ENCODE data around the gene LYZL1.
"Not testable (repeated sequence)": the region's sequence is repeated elsewhere in the genome, so short reads cannot be mapped to it uniquely, and the experiment has no call there.

Gene LYZL1

GRCh38 chr10:29308142-29308541 is 19.3 kb downstream of the LYZL1 start:
- DNase-seq (ENCODE audit: low read depth) = not testable (repeated sequence)

- no peak for DNase-seq (ENCODE audit: low read depth)
These were observed 20.6 kb downstream of the LYZL1 start for GRCh38 chr10:29309465-29309864.

GRCh38 chr10:29310463-29310862 is 21.6 kb downstream of the LYZL1 start:
- not testable (repeated sequence) for DNase-seq (ENCODE audit: low read depth)

DNA sequence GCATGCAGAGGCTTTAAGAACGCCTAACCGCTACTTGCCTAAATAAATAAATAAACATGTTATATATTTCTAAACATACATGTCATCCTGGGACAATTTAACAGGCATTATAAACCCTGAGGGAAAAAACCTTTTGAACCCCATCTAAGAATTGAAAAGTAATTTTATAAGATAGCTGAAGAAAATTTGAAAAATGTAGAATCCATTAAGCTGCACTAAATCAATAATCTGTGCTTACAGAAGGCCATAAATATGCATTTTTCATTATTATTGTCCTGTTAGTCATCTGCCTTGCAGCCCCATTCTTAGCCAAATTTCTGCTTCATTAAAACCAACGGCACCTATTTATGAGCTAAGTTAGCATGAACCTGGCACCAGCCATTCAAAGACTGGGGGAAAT is 24.2 kb downstream of the LYZL1 start:
- no peak for DNase-seq (ENCODE audit: low read depth)

DNA sequence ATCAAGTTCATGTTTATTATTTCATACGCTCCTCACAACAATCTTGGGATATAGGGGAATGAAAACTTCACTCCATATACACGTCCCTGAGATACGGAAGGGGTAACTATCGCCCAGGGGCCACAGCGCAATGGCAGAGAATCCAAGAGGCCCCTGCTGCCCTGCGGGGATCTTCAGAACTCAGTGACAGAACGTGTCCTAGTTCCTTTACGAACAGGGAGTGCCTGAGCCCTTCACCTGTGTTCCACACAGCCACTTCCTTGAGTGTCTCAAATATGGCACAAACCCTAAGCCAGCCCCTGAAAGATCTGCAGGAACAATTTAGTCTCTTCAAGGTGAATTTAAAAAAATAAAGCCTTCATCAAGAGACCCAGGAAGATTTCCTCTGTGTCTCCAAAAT is 25.9 kb downstream of the LYZL1 start:
- DNase-seq (ENCODE audit: low read depth) = no peak

GRCh38 chr10:29315814-29316213 is 26.9 kb downstream of the LYZL1 start:
- DNase-seq (ENCODE audit: low read depth) = no peak

GRCh38 chr10:29316308-29317026 is 27.6 kb downstream of the LYZL1 start:
- DNase-seq (ENCODE audit: low read depth) = no peak

- no peak for DNase-seq (ENCODE audit: low read depth)
These were observed 28.2 kb downstream of the LYZL1 start for GRCh38 chr10:29317027-29317420.

DNA sequence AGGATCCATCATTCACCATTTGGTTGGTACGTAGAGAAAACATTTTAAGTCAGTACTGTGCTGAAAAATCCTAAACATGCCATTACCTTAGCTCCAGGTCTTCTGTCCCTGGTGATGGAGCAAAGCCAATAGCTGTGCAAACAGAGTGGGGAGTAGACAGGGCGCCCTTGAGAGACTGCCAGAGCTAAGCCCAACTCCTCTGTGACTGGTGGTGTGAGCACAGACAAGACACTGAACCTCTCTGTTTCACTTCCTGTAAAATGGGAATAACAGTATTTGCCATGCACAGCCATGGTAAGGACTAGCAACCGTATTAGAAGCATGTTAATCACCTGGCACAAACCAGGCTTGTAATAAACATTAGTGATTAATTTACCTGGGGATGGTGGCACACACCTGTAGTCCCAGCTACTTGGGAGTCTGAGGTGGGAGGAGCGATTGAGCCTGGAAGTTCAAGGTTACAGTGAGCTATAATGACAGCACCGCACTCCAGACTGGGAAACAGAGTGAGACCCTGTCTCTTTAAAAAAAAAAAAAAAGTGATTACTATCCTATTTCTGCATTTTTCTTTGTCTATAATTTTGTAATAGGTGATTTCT is 28.7 kb downstream of the LYZL1 start:
- DNase-seq (ENCODE audit: low read depth) = no peak

DNA sequence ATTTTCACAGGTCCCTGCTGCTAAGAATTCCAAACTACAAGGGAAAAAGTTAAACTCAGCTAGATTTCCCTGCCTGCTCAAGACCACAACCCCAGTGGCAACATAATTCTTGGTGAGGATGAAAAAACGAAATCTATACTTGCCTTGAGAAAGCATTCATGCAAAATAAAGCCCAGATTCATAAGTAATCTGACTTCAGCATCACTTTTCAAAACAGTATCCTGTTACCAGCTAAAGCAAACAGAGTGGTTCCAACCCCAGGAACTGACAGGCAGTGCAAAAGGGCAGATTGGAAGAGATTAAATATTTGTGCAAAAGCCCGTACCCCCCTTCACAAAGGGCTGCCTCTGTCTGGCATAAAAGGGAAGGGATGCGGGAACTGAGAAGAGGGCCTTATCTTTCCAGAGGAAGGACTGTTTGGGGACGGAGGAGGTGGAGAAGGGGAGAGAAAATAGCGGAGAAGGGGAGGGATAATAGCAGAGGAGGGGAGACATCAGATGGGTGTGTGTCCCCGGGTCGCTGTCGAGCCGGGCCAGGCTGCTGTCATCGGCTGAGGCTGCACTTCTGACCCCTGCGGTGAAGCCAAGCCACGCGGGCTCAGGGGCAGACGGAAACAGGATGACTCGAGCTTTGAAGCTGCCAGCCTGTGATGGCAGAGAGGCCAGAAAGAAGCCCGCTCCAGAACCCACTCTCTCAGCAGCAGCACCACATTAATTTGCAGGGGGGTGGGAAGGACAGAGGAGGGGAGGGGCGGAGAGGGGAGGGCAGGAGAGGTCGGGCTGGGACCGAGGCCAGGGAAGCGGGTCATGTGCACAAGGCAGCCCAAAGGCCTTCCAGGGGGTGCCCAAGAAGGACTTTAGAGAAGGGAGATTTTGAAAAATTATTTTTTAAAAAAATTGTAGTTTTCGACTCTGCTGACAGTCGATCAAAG is 29.5 kb downstream of the LYZL1 start:
- DNase-seq (ENCODE audit: low read depth) = not testable (repeated sequence)

- DNase-seq (ENCODE audit: low read depth) = no peak
These were observed 30.4 kb downstream of the LYZL1 start for GRCh38 chr10:29319205-29319781.

GRCh38 chr10:29320680-29321121 is 31.8 kb downstream of the LYZL1 start:
- DNase-seq (ENCODE audit: low read depth) = not testable (repeated sequence)

- no peak for DNase-seq (ENCODE audit: low read depth)
These were observed 32.8 kb downstream of the LYZL1 start for GRCh38 chr10:29321656-29322055.

GRCh38 chr10:29322918-29323317 is 34.0 kb downstream of the LYZL1 start:
- no peak for DNase-seq (ENCODE audit: low read depth)

GRCh38 chr10:29323367-29323766 is 34.5 kb downstream of the LYZL1 start:
- DNase-seq (ENCODE audit: low read depth) = no peak

DNA sequence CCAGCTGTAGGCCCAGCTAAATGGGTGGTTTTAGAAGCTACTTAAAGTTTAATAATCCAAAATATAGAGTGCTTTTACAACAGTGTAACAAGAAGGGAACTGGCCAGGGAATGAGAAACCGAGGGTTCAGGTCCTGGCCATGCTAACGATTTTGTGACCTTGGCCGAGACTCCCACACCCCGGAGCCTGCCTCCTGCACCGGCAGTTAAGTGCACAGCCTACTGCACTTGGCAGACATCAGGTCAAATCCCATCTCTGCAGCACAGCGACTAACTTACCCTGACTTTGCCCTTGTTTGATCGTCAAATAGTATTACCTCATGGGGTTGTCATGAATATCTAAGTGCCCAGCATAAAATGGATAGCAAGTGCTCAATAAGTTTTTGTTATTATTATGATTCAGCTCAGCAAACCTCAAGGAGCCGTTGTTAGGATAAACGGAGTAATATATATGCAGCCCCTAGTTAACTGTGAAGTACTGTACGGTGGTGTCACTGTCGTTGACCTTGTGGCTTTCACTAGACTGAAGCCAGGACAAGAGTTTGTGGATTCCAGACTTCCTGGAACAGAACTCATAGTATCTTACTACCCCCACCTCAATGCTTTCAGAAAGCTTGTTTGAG is 35.5 kb downstream of the LYZL1 start:
- no peak for DNase-seq (ENCODE audit: low read depth)

GRCh38 chr10:29326299-29326698 is 37.4 kb downstream of the LYZL1 start:
- no peak for DNase-seq (ENCODE audit: low read depth)

DNA sequence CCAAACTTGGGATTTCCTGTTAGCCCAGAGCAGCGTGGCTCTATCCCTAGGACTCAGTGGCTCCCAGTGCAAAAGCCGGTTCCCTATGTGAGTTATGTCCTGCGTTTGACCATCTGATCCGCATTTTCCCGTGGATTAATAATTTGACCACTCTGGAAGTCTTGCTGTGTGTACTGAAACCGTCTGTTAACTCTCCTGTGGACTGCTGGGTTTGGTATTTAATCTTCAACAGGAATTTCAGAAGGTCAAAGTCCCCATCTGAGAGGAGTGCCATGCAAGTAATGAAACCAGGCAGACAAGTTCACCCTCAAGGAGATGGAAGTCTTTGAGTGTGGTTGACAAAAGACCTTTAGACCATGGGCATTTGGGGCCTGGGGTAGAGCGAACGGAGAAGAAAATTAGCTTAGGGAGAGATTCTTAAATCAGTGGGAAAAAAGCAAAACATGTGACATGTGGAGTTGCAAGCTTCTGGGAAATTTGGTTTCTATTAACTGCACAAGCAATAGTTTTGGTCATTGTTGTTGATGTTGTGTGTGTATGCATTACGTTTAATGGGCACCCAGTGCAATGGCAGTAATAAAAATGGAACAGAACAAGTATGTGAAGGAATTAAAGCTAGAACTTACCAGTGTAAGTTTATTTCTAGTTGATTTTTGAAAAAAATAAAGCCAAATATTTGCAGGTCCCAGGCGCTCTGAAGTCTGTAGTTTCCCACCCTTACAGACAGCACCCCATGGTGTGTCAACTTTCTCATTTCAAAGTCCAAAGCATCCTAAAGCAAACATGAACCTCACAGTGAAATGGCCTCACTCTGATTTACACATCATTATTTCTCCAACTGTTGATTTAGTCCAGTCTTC is 38.2 kb downstream of the LYZL1 start:
- no peak for DNase-seq (ENCODE audit: low read depth)

GRCh38 chr10:29327746-29328102 is 38.9 kb downstream of the LYZL1 start:
- DNase-seq (ENCODE audit: low read depth) = no peak

- no peak for DNase-seq (ENCODE audit: low read depth)
These were observed 40.1 kb downstream of the LYZL1 start for GRCh38 chr10:29328983-29329382.

DNA sequence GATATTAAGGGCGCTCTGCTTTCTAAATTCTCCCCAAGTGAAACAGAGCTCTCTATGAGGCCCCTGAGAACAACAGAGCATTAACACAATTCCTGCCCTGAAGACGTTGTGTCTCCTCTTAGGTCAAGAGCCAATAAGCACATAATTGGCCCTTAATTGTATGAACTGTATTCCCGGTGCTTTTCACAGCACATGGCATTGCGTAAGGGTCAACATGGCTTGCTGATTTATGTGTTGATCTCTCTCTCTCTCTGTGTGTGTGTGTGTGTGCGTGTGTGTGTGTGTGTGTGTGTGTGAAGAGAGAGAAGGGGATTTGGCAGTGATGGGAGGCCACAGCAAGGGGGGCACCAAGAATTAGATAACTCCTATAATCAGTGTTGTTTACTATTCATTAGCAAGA is 40.5 kb downstream of the LYZL1 start:
- DNase-seq (ENCODE audit: low read depth) = no peak

Data from activated T-helper 9 cell treated with anti-CD3 and anti-CD28 coated beads, Interleukin-2, amount 50 U/mL, for 16 hours (primary cell).